ENCODE data around the gene RBM18.

RBM18 gene

GRCh38 chr9:122201641-122202040 lies 63.0 kb downstream of the RBM18 start:
- no peak for DNase-seq

GRCh38 chr9:122200960-122201595 lies 63.6 kb downstream of the RBM18 start:
- no peak for DNase-seq

- DNase-seq: no peak
These were observed 66.8 kb downstream of the RBM18 start for GRCh38 chr9:122197882-122198281.

GRCh38 chr9:122197426-122197825 lies 67.2 kb downstream of the RBM18 start:
- no peak for DNase-seq

- DNase-seq: no peak
These were observed 68.8 kb downstream of the RBM18 start for GRCh38 chr9:122195875-122196274.

GRCh38 chr9:122193651-122194050 lies 71.0 kb downstream of the RBM18 start:
- no peak for DNase-seq

GRCh38 chr9:122192914-122193525 lies 71.6 kb downstream of the RBM18 start:
- no peak for DNase-seq

GRCh38 chr9:122192261-122192875 lies 72.3 kb downstream of the RBM18 start:
- no peak for DNase-seq

- DNase-seq: no peak
These were observed 73.1 kb downstream of the RBM18 start for GRCh38 chr9:122191584-122191983.

GRCh38 chr9:122190597-122191381 lies 73.9 kb downstream of the RBM18 start:
- no peak for DNase-seq

GRCh38 chr9:122188369-122188768 lies 76.3 kb downstream of the RBM18 start:
- no peak for DNase-seq

Measured in central memory CD4-positive, alpha-beta T cell (primary cell).